ENCODE measurements around the gene ASIC3.

The ASIC3 gene

GRCh38 chr7:151071032-151071866, 22.9 kb downstream of the ASIC3 start:
- no peak for DNase-seq

GRCh38 chr7:151073990-151074389, 25.7 kb downstream of the ASIC3 start:
- no peak for DNase-seq

- no peak for DNase-seq
Measured at GRCh38 chr7:151074817-151075661, 26.7 kb downstream of the ASIC3 start.

- DNase-seq, result no peak
Measured at GRCh38 chr7:151075662-151075971, 27.3 kb downstream of the ASIC3 start.

GRCh38 chr7:151075978-151076426, 27.7 kb downstream of the ASIC3 start:
- no peak for DNase-seq

GRCh38 chr7:151076863-151077704, 28.8 kb downstream of the ASIC3 start:
- no peak for DNase-seq

- DNase-seq, result no peak
Measured at GRCh38 chr7:151077705-151078232, 29.4 kb downstream of the ASIC3 start.

GRCh38 chr7:151078233-151079040, 30.1 kb downstream of the ASIC3 start:
- no peak for DNase-seq

- no peak for DNase-seq
Measured at GRCh38 chr7:151079199-151079910, 31.0 kb downstream of the ASIC3 start.

GRCh38 chr7:151080067-151080521, 31.8 kb downstream of the ASIC3 start:
- DNase-seq, result peak; percentile 83

GRCh38 chr7:151080522-151081169, 32.3 kb downstream of the ASIC3 start, which contains the start of gene FASTK:
TSS of gene FASTK (minus strand) at chr7:151080809. CDS start at chr7:151080766, 43 bp downstream.
- DNase-seq, result peak; percentile 93

- DNase-seq, result no peak
Measured at GRCh38 chr7:151081170-151082101, 33.1 kb downstream of the ASIC3 start.

GRCh38 chr7:151082141-151083070, 34.1 kb downstream of the ASIC3 start:
- DNase-seq, result no peak

GRCh38 chr7:151083071-151083823, 34.9 kb downstream of the ASIC3 start, which contains the start of gene TMUB1:
TSS of gene TMUB1 (minus strand) at chr7:151083493. CDS start at chr7:151082563, 930 bp downstream.
- peak; percentile 78 for DNase-seq

- DNase-seq, result no peak
Measured at GRCh38 chr7:151083824-151084160, 35.5 kb downstream of the ASIC3 start.

- DNase-seq, result no peak
Measured at GRCh38 chr7:151085329-151085690, 37.0 kb downstream of the ASIC3 start.
